IPS-NIHi7 (cell line): ENCODE measurements around the gene SYCE1.
"Not testable (repeated sequence)": the region's sequence is repeated elsewhere in the genome, so short reads cannot be mapped to it uniquely, and the experiment has no call there.

Experiments used
- DNase-seq: peaks from one replicate; pipeline ENCODE4 v3.0.0; 2012; ENCODE audit warnings: mixed read lengths; ENCODE audit errors: extremely low spot score

SYCE1 gene, protein sequence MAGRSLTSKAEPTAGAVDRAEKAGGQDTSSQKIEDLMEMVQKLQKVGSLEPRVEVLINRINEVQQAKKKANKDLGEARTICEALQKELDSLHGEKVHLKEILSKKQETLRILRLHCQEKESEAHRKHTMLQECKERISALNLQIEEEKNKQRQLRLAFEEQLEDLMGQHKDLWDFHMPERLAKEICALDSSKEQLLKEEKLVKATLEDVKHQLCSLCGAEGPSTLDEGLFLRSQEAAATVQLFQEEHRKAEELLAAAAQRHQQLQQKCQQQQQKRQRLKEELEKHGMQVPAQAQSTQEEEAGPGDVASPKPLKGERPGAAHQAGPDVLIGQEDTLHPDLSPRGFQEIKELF

GRCh38 chr10:133565441-133566294 lies at the start of gene SYCE1:
TSS of gene SYCE1 (minus strand) at chr10:133565583. CDS start at chr10:133565529, 54 bp downstream.
- no peak for DNase-seq

GRCh38 chr10:133614830-133615580 lies 49.6 kb upstream of the SYCE1 start:
- no peak for DNase-seq

DNA sequence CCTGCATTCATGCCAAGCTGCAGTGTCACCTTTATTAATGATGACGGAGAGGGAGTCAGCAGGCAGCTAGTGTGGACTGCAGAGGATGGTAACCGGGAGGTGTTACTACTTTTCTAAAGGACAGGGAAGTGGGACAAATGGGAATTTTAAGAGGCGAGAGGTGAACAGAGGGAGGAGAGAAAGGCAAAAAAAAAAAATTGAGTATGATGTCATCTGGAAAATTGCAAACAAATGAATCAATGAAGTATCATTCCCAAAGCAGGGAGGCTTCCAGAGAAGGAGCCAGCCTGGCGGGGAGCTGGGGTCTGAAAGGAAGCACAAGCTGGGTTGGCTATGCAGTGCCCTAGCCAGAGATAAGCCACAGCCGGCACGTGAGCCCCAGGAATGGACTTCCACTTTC lies 48.3 kb upstream of the SYCE1 start:
- no peak for DNase-seq

DNA sequence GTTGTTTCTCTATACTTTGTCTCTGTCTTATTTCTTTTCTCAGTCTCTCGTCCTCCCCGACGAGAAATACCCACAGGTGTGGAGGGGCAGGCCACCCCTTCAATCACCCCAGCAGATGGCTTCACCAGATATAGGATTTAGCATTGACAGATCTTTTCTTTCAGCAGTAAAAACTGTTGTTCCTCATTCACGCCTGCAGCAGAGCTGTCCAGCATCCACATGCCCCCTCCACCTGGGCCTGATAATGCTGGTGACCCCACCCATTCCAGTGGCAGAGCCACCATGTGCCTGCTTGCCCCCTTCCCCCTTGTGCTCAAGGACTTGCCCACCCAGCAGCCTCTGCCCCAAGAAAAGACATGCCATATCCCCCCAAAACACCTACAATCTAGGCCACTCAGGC lies 45.7 kb upstream of the SYCE1 start:
- DNase-seq = no peak

DNA sequence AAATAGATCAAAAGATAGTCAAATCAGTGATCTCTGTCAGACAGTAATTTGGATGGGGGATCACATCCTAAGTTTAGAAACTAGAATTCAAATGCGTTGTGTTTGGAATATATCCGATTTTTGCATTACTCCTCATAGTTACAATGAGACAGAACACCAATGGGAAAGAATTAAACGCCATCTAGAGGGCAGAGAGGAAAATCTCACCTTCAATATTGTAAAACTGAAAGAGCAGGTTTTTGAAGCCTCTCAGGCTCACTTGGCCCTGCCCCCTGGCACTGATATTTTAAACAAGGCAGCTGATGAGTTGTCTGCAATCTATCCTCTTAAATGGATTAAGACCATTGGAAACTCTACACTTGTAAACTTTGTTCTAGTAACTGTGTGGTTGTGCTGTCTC lies 43.5 kb upstream of the SYCE1 start:
- DNase-seq = no peak

DNA sequence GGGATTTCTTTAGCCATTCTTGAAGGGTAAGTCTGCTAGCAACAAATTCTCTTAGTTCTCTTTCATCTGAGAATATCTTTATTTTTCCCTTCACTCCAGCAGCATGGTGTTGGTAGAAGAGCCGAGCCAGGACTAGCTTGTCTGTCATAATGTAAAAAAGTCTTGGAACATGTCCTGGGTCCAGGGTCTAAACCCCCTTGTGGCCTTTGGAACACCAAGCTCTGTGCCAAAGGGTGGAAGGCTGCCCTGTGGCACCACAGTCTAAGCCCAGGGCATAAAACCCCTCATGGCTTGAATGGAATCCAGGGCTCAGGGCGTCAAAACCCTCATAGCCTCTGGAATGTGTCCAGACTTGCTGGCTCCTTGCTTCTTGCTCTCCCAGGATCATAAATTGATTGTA lies 38.1 kb upstream of the SYCE1 start:
- not testable (repeated sequence) for DNase-seq

DNA sequence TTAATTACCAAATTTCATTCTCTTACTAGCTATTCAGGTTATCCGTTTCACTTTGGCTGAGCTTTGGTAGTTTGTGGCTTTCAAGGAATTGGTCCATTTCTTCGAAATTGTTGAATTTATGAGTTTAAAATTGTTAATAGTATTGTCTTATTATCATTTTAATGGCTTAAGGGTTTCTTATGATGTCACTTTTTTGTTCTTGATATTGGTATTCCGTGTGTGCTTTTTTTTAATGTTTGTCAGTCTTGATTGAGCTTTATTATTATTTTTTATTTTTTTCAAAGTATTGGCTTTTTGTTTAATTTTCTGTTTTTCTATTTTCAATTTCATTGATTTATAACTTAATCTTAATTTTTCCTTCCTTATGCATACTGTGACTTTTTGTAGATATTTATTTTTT lies 35.3 kb upstream of the SYCE1 start:
- no peak for DNase-seq

DNA sequence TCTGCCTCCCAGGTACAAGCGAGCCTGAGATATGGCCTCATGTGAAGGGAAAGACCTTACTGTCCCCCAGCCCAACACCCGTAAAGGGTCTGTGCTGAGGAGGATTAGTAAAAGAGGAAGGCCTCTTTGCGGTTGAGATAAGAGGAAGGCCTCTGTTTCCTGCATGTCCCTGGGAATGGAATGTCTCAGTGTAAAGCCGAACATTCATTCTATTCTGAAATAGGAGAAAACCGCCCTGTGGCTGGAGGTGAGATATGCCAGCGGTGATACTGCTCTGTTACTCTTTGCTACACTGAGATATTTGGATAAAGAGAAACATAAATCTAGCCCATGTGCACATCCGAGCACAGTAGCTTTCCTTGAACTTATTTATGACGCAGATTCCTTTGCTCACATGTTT lies 34.5 kb upstream of the SYCE1 start:
- not testable (repeated sequence) for DNase-seq

DNA sequence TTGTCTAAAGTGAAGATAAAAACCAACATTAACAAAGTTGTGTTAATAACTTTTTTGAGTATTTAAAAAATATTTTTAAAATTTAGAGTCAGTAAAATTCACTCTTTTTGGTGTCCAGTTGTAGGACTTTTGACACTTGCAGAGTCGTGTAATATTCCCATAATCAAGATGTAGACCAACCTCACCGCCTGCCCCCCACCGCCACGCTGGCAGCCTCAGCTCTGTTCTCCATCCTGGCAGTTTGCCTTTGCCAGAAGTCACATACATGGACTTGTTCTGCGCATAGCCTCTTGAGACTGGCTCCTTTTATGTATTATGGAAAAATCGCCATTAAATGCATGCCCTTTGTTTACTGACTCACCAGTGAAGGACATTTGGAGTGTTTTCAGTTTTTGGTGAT lies 27.3 kb upstream of the SYCE1 start:
- DNase-seq = no peak

GRCh38 chr10:133590970-133591359 lies 25.6 kb upstream of the SYCE1 start:
- DNase-seq = no peak

- no peak for DNase-seq
These were observed 25.0 kb upstream of the SYCE1 start for GRCh38 chr10:133590226-133590969.

DNA sequence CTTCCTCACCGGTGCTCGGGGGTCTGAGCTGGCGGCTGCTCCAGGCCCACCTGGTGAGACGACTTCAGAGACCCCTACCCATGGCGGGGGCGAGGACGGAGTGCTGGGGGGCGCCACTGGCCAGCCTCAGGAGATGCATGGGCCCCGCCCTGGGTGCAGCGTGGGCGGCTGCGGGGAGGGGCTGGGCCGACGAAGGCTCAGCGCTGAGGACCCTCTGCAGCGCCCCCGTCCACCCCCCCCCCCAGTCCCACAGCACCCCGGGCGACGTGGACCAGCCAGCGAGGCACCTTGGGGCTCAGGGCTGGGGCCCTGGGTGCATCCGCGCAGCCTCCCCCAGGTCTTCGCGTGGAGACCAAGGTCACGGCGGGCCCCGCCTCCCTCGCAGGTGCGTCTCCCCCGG lies 11.7 kb upstream of the SYCE1 start:
- not testable (repeated sequence) for DNase-seq

- not testable (repeated sequence) for DNase-seq
These were observed 8.1 kb upstream of the SYCE1 start for GRCh38 chr10:133573460-133573859.

GRCh38 chr10:133572055-133572454 lies 6.7 kb upstream of the SYCE1 start:
- not testable (repeated sequence) for DNase-seq

DNA sequence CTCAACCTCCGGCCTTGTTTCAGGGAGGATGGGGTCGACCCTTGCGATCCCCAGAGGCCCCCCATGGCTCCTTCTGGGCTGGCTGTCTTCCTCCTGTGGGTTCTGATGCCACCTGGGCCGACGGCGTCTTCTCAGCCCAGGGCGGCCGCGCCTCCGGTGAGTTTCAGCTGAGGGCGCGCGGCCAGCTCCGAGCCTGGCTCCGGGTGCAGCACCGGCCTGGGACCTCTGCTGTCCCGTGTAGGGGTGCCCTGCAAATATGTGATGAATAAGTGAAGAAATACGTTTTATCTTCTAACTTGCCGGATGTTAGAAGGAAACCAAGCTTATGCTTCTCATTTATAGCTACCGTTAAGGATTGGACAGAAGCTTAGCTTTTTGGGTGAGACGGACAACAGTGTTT lies 4.4 kb upstream of the SYCE1 start:
- DNase-seq = not testable (repeated sequence)

GRCh38 chr10:133568831-133569527 lies 3.6 kb upstream of the SYCE1 start:
- not testable (repeated sequence) for DNase-seq

DNA sequence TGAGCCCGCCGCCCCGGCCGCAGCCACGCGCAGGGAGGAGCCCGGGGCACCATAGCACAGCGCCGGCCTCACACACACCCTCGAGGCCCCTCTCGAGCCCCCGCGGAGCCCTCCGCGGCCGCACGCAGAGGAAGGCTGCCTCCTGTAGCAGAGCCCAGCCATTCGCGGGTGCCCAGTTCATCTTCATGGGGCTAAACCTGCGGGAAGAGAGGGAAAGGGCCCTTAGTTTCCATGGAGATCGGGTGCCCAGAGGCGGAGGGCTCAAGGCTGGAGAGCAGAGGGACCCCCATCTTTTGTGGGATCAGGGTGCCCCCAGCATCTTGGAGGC lies 2.9 kb upstream of the SYCE1 start:
- DNase-seq = no peak

GRCh38 chr10:133567609-133568286 lies 2.4 kb upstream of the SYCE1 start:
- DNase-seq = no peak

DNA sequence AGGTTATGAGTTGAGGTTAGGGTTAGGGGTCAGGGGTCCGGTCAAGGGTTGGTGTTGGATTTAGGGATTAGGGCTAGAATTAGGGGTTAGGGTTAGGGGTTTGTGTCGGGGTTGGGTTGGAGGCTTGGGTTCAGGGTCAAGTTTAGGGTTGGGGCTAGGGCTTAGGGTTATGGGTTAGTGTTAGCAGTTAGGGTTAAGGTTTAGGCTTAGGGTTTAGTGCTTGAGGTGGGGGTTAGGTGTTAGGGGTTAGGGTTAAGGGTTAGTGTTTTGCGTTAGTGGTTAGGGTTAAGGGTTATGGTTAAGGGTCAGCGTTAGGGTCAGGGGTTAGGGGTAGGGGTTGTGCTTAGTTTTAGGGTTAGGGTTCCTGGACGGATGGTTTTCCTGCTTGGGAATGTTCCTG lies 1.7 kb upstream of the SYCE1 start:
- DNase-seq = no peak

- DNase-seq = no peak
These were observed 567 bp downstream of the SYCE1 start for GRCh38 chr10:133564816-133565215.
